ENCODE results near the gene MKNK1. TPM values are rescaled to one million over a fixed set of nuclear protein-coding genes. Genes with fewer than 3 reads are reported as not detected.

Gene MKNK1
- total RNA-seq, 1 donor from 2014 or later, result 16.8 TPM

DNA sequence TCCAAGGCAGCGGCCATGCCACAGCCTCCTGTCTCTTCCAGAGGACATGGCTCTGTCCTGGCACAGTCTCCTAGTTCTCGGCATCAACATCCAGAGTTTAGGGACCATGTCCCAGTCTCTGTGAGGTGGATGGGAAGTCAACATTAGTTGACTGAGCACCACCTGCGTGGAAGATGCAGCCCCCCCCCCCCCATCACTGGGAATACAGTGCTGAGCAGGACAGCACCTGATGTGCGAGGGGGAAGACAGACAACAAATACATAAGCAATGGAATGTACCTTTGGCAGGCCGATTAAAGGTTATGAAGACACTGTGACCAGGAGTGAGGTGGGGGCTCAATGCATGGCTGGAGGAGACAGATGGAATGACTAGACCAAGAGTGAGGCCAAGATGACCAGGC lies 79.2 kb downstream of the MKNK1 start:
- DNase-seq (ENCODE audit: low read depth) (no peak), FAIRE-seq (no peak)
- TF ChIP-seq, protein P1, sequence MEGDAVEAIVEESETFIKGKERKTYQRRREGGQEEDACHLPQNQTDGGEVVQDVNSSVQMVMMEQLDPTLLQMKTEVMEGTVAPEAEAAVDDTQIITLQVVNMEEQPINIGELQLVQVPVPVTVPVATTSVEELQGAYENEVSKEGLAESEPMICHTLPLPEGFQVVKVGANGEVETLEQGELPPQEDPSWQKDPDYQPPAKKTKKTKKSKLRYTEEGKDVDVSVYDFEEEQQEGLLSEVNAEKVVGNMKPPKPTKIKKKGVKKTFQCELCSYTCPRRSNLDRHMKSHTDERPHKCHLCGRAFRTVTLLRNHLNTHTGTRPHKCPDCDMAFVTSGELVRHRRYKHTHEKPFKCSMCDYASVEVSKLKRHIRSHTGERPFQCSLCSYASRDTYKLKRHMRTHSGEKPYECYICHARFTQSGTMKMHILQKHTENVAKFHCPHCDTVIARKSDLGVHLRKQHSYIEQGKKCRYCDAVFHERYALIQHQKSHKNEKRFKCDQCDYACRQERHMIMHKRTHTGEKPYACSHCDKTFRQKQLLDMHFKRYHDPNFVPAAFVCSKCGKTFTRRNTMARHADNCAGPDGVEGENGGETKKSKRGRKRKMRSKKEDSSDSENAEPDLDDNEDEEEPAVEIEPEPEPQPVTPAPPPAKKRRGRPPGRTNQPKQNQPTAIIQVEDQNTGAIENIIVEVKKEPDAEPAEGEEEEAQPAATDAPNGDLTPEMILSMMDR (IDR thresholded peaks at IDR 0.05; ENCODE audit: insufficient read depth, low read length, severe bottlenecking), result no peak
- Histone ChIP-seq H3K27me3 (ENCODE audit: control insufficient read depth, insufficient read depth, low read length) (no peaks in the 10 kb centered on the region), H3K36me3 (ENCODE audit: control insufficient read depth, insufficient read depth, low read length) (no peaks in the 10 kb centered on the region), H3K4me3 (ENCODE audit: low read depth, low read length) (no peak overlapping the region)

DNA sequence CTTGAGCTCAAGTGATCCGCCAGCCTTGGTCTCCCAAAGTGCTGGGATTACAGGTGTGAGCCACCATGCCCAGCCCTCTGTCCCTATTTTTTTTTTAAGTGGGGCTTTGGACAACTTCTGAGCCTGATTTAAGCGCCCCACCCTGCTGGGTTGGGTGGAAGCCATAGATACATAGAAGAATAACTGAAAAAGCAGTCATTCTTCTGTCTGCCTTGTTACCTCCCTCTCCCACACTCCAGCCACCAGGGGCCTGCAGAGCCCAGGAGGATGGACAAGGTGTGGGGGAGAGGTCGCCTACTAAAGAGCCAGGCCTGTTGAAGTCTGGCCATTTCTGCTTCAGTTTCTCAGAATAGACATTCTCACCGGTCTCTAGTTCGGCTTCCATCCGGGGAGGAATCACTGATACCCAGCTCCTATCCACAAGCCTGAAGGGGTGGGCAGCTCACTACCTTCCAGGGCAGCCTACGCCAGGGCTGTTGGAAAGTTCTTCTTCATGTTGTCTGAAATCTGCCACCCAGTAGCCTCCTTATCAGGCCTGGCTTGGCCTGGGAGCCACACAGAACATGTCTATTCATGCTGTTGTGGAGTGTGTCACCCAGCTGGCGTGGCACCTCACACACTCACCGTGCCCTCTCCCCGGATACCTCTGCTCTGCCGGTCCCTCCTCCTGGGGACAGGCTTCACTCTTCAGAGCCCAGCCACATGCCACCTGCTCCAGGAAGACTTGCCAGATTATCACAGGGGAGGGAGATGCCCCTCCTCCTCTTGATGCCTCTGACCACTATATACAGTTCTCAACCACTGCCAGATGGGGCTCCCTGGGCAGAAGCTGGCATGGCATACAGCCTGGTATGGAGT lies 80.3 kb downstream of the MKNK1 start:
- H3K36me3 ChIP-seq (ENCODE audit: control insufficient read depth, insufficient read depth, low read length), result no peaks in the 10 kb centered on the region
- TF ChIP-seq, protein P1 (IDR thresholded peaks at IDR 0.05; ENCODE audit: insufficient read depth, low read length, severe bottlenecking), result no peak
- no peaks in the 10 kb centered on the region for H3K27me3 ChIP-seq (ENCODE audit: control insufficient read depth, insufficient read depth, low read length)
- DNase-seq (ENCODE audit: low read depth) (peak; percentile 81), FAIRE-seq (peak; percentile 92)
- H3K4me3 ChIP-seq (ENCODE audit: low read depth, low read length), result no peak overlapping the region

DNA sequence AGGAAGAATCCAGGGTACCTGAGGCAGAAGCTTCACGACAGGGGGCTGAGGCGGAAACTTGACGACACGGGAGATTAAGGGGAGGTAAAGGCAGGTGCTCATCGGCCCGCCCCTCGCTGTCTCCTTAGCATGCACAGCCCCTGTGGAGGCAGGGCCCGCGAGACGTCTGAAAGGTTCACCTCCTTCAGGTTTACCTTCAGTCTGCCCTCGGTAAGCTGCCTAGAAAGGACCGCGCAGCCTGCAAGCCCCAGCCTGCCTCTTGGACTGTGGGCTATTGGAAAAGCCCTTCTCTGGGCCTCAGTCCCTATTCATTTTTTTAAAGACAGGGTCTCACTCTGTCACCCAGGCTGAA lies 81.1 kb downstream of the MKNK1 start:
- TF ChIP-seq, protein P1 (IDR thresholded peaks at IDR 0.05; ENCODE audit: insufficient read depth, low read length, severe bottlenecking), result no peak
- DNase-seq (ENCODE audit: low read depth) (peak; percentile 54), FAIRE-seq (no peak)
- Histone ChIP-seq H3K4me3 (ENCODE audit: low read depth, low read length) (no peak overlapping the region), H3K27me3 (ENCODE audit: control insufficient read depth, insufficient read depth, low read length) (no peaks in the 10 kb centered on the region), H3K36me3 (ENCODE audit: control insufficient read depth, insufficient read depth, low read length) (no peaks in the 10 kb centered on the region)

DNA sequence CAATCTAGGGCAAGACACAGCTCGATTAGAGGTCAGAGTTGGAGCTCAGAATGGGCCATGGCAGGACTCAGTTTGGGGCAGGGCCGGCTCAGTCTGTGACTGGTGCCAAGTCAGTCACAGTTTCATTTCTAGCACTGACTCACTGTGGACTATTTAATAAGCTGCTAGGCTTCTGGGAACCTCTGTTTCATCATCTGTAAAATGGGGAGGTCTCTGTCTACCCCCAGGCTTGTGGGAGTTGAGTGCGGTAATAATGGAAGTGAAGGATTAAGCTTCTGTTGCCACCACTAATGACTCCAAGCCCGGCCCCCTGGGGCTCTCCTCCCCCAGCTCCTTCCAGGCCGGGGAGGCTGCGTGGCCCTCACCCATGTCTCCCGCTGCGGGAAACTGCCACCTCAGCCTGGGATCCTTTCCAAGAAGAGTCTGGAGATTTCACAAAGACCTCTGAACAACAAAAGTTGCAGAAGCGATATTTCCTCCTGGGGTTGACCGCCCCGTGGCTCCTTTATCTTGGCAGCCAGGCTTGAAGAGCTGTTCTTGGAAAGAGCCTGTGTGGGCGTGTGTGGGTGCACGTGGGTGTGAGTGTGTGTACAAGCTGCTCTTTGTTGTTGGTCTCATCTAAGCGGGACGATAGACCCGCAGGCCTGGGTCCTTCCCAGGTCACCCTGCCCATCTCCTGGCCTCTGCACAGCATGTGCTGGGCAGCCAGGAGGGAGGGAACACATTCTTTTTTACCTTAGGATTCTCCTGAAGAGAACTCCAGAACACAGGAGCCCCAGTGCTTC lies 81.7 kb downstream of the MKNK1 start:
- TF ChIP-seq, protein P1 (IDR thresholded peaks at IDR 0.05; ENCODE audit: insufficient read depth, low read length, severe bottlenecking), result no peak
- FAIRE-seq (no peak), DNase-seq (ENCODE audit: low read depth) (peak; percentile 77)
- no peaks in the 10 kb centered on the region for H3K36me3 ChIP-seq (ENCODE audit: control insufficient read depth, insufficient read depth, low read length)
- H3K4me3 ChIP-seq (ENCODE audit: low read depth, low read length), result no peak overlapping the region
- H3K27me3 ChIP-seq (ENCODE audit: control insufficient read depth, insufficient read depth, low read length), result no peaks in the 10 kb centered on the region

DNA sequence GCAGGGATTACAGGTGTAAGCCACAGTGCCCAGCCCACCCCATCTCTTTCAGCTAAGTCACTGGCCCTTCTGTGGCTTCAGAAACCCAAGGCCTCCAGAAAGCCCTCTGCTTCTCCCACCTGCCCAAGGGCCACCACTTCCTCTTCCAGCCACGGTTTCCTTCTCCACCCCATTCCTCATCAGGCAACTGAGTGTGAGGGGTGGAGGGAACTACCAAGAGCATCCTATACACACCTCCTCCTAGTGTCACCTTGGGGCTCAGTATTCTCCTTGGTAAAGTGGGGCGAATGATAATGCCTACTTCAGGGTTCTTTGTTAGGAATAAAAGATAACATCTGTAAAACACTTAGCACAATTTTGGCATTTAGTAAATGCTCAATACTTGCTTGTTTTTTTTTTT lies 82.7 kb downstream of the MKNK1 start:
- no peaks in the 10 kb centered on the region for H3K27me3 ChIP-seq (ENCODE audit: control insufficient read depth, insufficient read depth, low read length)
- no peaks in the 10 kb centered on the region for H3K36me3 ChIP-seq (ENCODE audit: control insufficient read depth, insufficient read depth, low read length)
- no peak overlapping the region for H3K4me3 ChIP-seq (ENCODE audit: low read depth, low read length)
- FAIRE-seq (no peak), DNase-seq (ENCODE audit: low read depth) (no peak)
- TF ChIP-seq, protein P1 (IDR thresholded peaks at IDR 0.05; ENCODE audit: insufficient read depth, low read length, severe bottlenecking), result no peak
